DND-41 (cell line): ENCODE measurements around the gene LTB4R2.

Experiments used
- ATAC-seq: fragments of 200-7000 bp; cut with Tn5 transposase; 3 replicates; pipeline ENCODE4 v1.9.1; 2021; ENCODE audit warnings: low read depth; ENCODE audit not compliant: insufficient read depth
- DNase-seq: peaks from one replicate; pipeline ENCODE4 v3.0.0-alpha.2; 2020
- H2AFZ ChIP-seq: 2 replicates; pipeline ENCODE4 v1.6.0; 2012; ENCODE audit warnings: low read depth, low read length
- H3K27ac ChIP-seq: 2 replicates; pipeline ENCODE4 v1.5.1; 2012; ENCODE audit warnings: low read length, inconsistent platforms
- H3K27me3 ChIP-seq: fragments of 200-600 bp; sonication (generic); 2 replicates; pipeline ENCODE4 v1.6.0; 2012; ENCODE audit warnings: low read length, mild to moderate bottlenecking, inconsistent platforms; ENCODE audit not compliant: insufficient read depth, poor library complexity
- H3K36me3 ChIP-seq: 2 replicates; pipeline ENCODE4 v1.5.1; 2012; ENCODE audit warnings: low read length, inconsistent platforms; ENCODE audit not compliant: insufficient read depth
- H3K4me1 ChIP-seq: 2 replicates; pipeline ENCODE4 v1.5.1; 2012; ENCODE audit warnings: mild to moderate bottlenecking, low read length; ENCODE audit not compliant: insufficient read depth
- H3K4me2 ChIP-seq: 2 replicates; pipeline ENCODE4 v1.6.0; 2012; ENCODE audit warnings: mild to moderate bottlenecking, moderate library complexity, low read length, inconsistent platforms; ENCODE audit not compliant: insufficient read depth
- H3K4me3 ChIP-seq, 2 experiments: fragments of 200-600 bp in 1 of 2; shearing (Covaris generic) in 1 of 2; 2 replicates each; pipeline ENCODE4 v1.5.1; 2012 to 2016; ENCODE audit warnings: inconsistent platforms in 2 of 2, low read length in 2 of 2, mild to moderate bottlenecking in 2 of 2, low read depth in 1 of 2, moderate library complexity in 1 of 2
- H3K79me2 ChIP-seq: 2 replicates; pipeline ENCODE4 v1.6.0; 2012; ENCODE audit warnings: low read length, inconsistent platforms; ENCODE audit not compliant: insufficient read depth
- H3K9ac ChIP-seq: 2 replicates; pipeline ENCODE4 v1.6.0; 2012; ENCODE audit warnings: low read depth, mild to moderate bottlenecking, inconsistent platforms, low read length, moderate library complexity
- H3K9me3 ChIP-seq: 2 replicates; pipeline ENCODE4 v1.5.1; 2012; ENCODE audit warnings: low read length, moderate library complexity, mild to moderate bottlenecking, inconsistent platforms; ENCODE audit not compliant: insufficient read depth, severe bottlenecking
- H4K20me1 ChIP-seq: 2 replicates; pipeline ENCODE4 v1.6.0; 2012; ENCODE audit warnings: low read length; ENCODE audit not compliant: insufficient read depth
- EZH2 ChIP-seq: IDR thresholded peaks from 3 replicates; pipeline ENCODE4 v1.6.1; 2012; ENCODE audit warnings: borderline replicate concordance, low read depth, mild to moderate bottlenecking, moderate library complexity, low read length, inconsistent platforms; ENCODE audit not compliant: severe bottlenecking
- TF ChIP-seq, protein P1 (sequence below): IDR thresholded peaks from 2 replicates; pipeline ENCODE4 v1.5.1; 2012; ENCODE audit warnings: borderline replicate concordance, low read length, moderate library complexity, mild to moderate bottlenecking; ENCODE audit not compliant: poor library complexity, severe bottlenecking; ENCODE audit errors: extremely low read depth

LTB4R2 gene

DNA sequence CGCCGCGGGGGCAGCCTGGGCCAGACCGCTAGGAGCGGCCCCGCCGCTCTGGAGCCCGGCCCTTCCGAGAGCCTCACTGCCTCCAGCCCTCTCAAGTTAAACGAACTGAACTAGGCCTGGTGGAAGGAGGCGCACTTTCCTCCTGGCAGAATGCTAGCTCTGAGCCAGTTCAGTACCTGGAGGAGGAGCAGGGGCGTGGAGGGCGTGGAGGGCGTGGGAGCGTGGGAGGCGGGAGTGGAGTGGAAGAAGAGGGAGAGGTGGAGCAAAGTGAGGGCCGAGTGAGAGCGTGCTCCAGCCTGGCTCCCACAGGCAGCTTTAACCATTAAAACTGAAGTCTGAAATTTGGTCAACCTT lies 6.6 kb downstream of the LTB4R2 start:
- Histone ChIP-seq H3K4me3 (no peak overlapping the region), H2AFZ (no peak overlapping the region), H3K27me3 (no peaks in the 10 kb centered on the region), H3K36me3 (no peaks in the 10 kb centered on the region), H4K20me1 (no peaks in the 10 kb centered on the region), H3K9me3 (no peaks in the 10 kb centered on the region), H3K4me2 (no peak overlapping the region), H3K4me1 (no peaks in the 10 kb centered on the region), H3K9ac (no peak overlapping the region), H3K79me2 (no peaks in the 10 kb centered on the region), H3K27ac (no peak overlapping the region)
- TF ChIP-seq, protein P1, sequence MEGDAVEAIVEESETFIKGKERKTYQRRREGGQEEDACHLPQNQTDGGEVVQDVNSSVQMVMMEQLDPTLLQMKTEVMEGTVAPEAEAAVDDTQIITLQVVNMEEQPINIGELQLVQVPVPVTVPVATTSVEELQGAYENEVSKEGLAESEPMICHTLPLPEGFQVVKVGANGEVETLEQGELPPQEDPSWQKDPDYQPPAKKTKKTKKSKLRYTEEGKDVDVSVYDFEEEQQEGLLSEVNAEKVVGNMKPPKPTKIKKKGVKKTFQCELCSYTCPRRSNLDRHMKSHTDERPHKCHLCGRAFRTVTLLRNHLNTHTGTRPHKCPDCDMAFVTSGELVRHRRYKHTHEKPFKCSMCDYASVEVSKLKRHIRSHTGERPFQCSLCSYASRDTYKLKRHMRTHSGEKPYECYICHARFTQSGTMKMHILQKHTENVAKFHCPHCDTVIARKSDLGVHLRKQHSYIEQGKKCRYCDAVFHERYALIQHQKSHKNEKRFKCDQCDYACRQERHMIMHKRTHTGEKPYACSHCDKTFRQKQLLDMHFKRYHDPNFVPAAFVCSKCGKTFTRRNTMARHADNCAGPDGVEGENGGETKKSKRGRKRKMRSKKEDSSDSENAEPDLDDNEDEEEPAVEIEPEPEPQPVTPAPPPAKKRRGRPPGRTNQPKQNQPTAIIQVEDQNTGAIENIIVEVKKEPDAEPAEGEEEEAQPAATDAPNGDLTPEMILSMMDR: no peak
- no peak for ATAC-seq
- DNase-seq: no peak

DNA sequence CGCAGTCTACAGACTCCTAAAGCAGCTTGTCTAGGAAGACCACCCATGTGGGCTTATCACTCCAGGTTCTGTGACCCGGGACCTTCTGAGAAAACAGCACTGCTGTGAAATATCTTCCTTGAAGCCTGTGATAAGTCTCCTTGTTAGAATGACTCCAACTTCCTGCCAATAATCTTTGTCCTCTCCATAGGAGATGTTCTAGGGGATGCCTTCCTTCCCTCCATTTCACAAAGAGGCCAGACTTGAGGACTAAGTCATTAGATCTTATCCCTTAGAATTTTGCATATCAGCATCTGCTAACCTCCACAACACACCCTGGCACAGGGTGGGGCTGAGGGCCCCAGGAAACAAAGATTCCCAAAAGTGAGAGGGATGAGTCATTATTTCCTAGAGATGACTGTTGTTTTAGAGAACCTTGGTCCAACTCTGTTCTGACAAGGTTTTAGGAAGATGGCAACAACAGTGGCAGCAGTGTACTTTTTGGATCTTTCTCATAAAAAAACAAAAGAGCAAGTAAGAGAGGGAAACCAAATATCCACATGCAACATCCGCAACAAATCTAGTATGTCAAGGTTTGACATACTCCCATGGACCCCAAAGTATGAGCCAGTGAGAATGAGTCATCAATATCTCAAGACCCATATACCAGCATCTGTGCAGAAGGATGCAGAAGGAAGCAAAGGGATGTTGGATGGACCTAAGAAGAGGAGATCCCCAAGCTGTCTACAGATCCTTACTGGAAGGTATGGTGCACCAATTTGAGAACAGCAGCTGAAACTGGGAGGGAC lies 7.4 kb downstream of the LTB4R2 start:
- no peak for TF ChIP-seq EZH2
- DNase-seq: no peak
- Histone ChIP-seq H3K4me1 (no peaks in the 10 kb centered on the region), H4K20me1 (no peaks in the 10 kb centered on the region), H3K27me3 (no peaks in the 10 kb centered on the region), H3K4me2 (no peak overlapping the region), H3K9me3 (no peaks in the 10 kb centered on the region), H3K36me3 (no peaks in the 10 kb centered on the region), H3K79me2 (no peaks in the 10 kb centered on the region), H3K9ac (no peak overlapping the region), H3K27ac (no peak overlapping the region), H2AFZ (no peak overlapping the region), H3K4me3 (no peak overlapping the region)
- ATAC-seq: no peak

DNA sequence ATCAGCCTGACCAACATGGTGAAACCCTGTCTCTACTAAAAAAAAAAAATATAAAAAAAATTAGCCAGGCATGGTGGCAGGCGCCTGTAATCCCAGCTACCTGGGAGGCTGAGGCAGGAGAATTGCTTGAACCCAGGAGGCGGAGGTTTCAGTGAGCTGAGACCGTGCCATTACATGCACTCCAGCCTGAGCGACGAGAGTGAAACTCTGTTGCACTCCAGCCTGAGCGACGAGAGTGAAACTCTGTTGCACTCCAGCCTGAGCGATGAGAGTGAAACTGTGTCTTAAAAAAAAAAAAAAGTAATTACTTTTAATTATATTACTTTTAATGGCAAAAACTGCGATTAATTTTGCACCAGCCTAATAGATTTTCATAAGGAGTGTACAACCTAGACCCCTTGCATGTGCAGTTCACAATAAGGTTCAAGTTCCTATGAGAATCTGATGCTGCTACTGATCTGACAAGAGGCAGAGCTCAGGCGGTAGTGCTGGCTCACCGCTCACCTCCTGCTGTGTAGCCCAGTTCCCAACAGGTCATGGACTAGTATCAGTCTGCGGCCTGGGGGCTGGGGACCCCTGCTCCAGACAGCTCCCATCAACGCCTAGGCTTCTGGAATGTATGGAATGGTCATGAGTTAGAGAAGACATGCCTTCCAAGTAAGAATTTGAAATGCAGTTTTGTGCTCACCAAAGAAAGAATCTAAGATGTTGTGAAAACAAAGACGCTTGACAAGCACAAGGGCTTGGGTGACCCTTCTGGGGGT lies 11.5 kb downstream of the LTB4R2 start:
- Histone ChIP-seq H4K20me1 (no peaks in the 10 kb centered on the region), H3K36me3 (no peaks in the 10 kb centered on the region), H3K79me2 (no peaks in the 10 kb centered on the region), H3K27me3 (no peaks in the 10 kb centered on the region), H3K27ac (no peak overlapping the region), H2AFZ (no peak overlapping the region), H3K9me3 (no peaks in the 10 kb centered on the region), H3K4me3 (no peak overlapping the region), H3K4me1 (no peaks in the 10 kb centered on the region), H3K4me2 (no peak overlapping the region), H3K9ac (no peak overlapping the region)
- TF ChIP-seq, protein P1: no peak
- no peak for TF ChIP-seq EZH2
- ATAC-seq (no peak), DNase-seq (no peak)

DNA sequence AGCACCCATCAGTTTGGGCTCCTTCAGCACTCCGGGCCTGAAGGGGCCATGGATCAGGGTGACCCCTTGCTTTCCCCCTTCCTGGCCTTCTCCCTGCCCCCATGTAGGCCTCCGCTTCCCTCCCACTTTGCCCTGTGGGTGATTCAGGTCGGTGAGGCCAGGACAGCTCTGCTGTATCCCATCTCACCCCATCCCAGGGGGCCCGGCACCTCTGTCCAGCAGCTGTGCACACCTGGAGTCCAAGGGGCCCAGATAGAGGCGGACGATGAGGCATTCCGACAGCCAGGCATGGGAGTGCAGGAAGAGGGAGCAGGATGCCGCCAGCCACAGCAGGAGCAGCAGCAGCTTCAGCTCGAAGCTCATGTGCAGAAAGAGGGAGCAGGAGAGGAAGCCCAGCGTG lies 12.7 kb downstream of the LTB4R2 start:
- Histone ChIP-seq H3K4me2 (no peak overlapping the region), H3K27ac (no peak overlapping the region), H2AFZ (no peak overlapping the region), H3K36me3 (no peaks in the 10 kb centered on the region), H4K20me1 (no peaks in the 10 kb centered on the region), H3K4me3 (no peak overlapping the region), H3K27me3 (no peaks in the 10 kb centered on the region), H3K79me2 (no peaks in the 10 kb centered on the region), H3K4me1 (peaks cover 6% of the 10 kb centered on the region; the same call in 1 of the 2 replicates), H3K9ac (no peak overlapping the region), H3K9me3 (no peaks in the 10 kb centered on the region)
- ATAC-seq: no peak
- no peak for DNase-seq
- TF ChIP-seq EZH2: no peak
- TF ChIP-seq, protein P1: no peak
